AG04450 (cell line): Measurements from ENCODE around the gene NAA10. TPM values are rescaled to one million over a fixed set of nuclear protein-coding genes. Genes with fewer than 3 reads are reported as not detected.

Experiments
- CTCF ChIA-PET: fragments of 300-600, 350-600 bp; formaldehyde crosslinking; extraction: SDS; loops from one replicate; lab custom pipeline; 2022; ENCODE audit warnings: antibody characterized with exemption, inconsistent platforms; lab: Charles Lee
- POLR2A ChIA-PET: fragments of 350-600 bp; formaldehyde crosslinking; extraction: SDS; loops from one replicate; lab custom pipeline; 2021; ENCODE audit warnings: antibody characterized with exemption, inconsistent platforms; lab: Yijun Ruan, JAX
- DNase-seq: peaks from one replicate; pipeline ENCODE4 v3.0.0-alpha.2; 2011; ENCODE audit warnings: low read depth, low spot score
- H3K27ac ChIP-seq: one replicate; pipeline ENCODE4 v1.5.1; 2012; ENCODE audit warnings: low read depth, low read length, control low read depth
- H3K27me3 ChIP-seq: one replicate; pipeline ENCODE4 v1.6.0; 2012; ENCODE audit warnings: low read length; ENCODE audit not compliant: control insufficient read depth, insufficient read depth
- H3K4me3 ChIP-seq: 2 replicates; pipeline ENCODE4 v1.5.1; 2011; ENCODE audit warnings: mild to moderate bottlenecking, low read depth, low read length, control low read depth
- H3K9me3 ChIP-seq: 2 replicates; pipeline ENCODE4 v1.5.1; 2012; ENCODE audit warnings: low read length; ENCODE audit not compliant: control insufficient read depth, insufficient read depth
- polyA plus RNA-seq: library from polyadenylated mRNA; depleted of rRNA; stranded (reverse); fragments of >200 nt; gene quantifications from 2 replicates; pipeline ENCODE4 v1.2.3, GENCODE V29; 2011
- TF ChIP-seq, protein P1 (sequence below): IDR thresholded peaks from 2 replicates; pipeline ENCODE4 v1.5.1; 2011; ENCODE audit warnings: low read depth, low read length, control low read depth, inconsistent platforms

NAA10 gene
- polyA plus RNA-seq, 1 experiment = 42.9 TPM

DNA sequence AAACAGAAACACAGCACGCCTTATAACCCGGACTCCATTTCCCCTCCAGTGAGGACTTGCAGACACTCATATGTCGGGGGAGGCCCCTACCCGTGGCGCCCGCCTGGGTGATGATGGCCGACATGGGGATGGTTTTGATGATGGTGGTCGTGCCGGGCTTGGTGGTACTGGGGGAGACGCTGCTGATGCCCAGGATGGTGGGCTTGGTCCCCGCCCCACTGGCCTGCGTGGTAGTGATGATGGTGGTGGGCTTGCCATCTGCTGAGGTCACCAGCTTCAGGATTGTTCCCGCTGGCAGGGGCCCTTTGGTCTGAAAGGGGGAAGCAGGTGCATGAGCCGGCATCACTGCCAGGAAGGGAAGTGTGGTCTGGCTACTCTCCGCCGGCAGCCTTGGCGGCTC lies 22.4 kb upstream of the NAA10 start:
- ChIA-PET CTCF (no interaction called here), POLR2A (no interaction called here)
- H3K27me3 ChIP-seq = no peaks in the 10 kb centered on the region

DNA sequence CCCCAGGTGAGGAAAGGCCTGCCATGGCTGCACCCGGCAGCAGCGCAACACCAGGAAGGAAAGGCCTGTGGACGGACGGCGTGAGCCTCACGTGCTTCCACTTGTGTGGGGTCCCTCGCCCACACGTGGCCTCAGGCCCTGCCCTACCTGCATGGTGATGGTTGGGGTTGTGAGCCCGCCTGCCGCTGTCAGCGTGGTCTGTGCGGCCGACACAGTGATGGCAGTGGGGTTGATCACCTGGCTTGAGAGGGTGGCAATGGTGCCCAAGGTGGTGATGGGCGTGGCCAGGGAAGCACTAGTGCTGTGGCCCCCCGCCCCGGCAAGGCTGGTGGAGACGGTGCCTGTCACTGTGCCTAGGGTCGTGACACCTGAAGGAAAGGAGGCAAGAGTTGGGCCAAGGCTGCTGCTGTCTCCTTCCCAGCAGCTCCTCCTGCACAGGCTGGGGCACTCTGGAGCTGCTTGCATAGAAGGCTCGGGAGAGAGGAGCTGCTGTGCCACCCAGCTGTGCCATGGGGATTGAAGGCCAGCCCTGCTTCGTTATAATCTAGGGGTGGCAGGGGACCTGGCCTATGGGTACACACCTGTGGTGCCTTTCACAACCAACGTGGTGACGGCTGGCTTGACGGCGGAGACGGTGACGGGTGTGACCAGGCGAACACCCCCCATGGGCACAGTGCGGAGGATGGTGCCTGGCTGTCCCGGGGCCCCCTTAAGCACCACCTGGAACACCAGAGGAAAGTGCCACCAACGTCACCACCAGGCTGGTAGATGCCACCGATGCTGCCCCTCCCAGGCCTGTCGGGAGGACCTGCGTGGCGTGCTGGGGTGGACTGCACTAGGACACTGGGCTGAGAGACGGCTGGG lies 21.4 kb upstream of the NAA10 start:
- TF ChIP-seq, protein P1, sequence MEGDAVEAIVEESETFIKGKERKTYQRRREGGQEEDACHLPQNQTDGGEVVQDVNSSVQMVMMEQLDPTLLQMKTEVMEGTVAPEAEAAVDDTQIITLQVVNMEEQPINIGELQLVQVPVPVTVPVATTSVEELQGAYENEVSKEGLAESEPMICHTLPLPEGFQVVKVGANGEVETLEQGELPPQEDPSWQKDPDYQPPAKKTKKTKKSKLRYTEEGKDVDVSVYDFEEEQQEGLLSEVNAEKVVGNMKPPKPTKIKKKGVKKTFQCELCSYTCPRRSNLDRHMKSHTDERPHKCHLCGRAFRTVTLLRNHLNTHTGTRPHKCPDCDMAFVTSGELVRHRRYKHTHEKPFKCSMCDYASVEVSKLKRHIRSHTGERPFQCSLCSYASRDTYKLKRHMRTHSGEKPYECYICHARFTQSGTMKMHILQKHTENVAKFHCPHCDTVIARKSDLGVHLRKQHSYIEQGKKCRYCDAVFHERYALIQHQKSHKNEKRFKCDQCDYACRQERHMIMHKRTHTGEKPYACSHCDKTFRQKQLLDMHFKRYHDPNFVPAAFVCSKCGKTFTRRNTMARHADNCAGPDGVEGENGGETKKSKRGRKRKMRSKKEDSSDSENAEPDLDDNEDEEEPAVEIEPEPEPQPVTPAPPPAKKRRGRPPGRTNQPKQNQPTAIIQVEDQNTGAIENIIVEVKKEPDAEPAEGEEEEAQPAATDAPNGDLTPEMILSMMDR = no peak
- ChIA-PET POLR2A (no interaction called here), CTCF (no interaction called here)
- Histone ChIP-seq H3K27me3 (no peaks in the 10 kb centered on the region), H3K4me3 (no peak overlapping the region), H3K9me3 (no peaks in the 10 kb centered on the region), H3K27ac (no peak overlapping the region)
- DNase-seq = no peak

More for the DNA sequence above, 22.4 kb upstream of the NAA10 start:
- Histone ChIP-seq H3K27ac (no peak overlapping the region), H3K9me3 (no peaks in the 10 kb centered on the region), H3K4me3 (no peak overlapping the region)
- TF ChIP-seq, protein P1 = no peak
- no peak for DNase-seq

DNA sequence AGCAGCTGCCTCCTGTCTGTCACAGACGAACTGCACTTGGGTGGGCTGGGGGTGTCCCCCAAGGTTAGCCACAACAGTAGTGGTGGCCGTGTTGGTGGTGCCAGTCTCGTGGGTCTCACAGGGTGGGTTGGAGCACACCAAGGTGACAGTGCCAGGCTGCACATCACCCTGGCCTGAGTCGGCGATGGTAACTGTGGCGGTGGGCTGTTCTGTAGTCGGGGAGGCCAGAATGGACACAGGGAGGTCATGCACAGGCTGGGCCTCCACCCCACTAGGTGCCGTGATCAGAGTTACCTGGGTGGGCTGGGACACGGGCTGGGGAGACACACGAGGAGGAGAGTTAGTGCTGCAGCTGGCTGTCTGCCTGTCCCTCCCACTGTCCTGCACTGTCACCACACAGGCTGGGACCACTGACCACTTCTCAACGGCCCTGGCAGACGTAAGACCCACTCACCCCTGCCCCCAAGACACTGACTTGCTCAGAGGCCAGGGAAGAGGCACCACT lies 20.4 kb upstream of the NAA10 start:
- DNase-seq = no peak
- POLR2A ChIA-PET = no interaction called here
- no peak overlapping the region for H3K27ac ChIP-seq
- H3K9me3 ChIP-seq = no peaks in the 10 kb centered on the region
- no peaks in the 10 kb centered on the region for H3K27me3 ChIP-seq
- H3K4me3 ChIP-seq = no peak overlapping the region
- TF ChIP-seq, protein P1 = no peak
- CTCF ChIA-PET = interaction anchor here (0.7 kb wide), 1 partner anchor 1011 kb away, joined by 5 read pairs; no protein-coding TSS in a partner anchor

DNA sequence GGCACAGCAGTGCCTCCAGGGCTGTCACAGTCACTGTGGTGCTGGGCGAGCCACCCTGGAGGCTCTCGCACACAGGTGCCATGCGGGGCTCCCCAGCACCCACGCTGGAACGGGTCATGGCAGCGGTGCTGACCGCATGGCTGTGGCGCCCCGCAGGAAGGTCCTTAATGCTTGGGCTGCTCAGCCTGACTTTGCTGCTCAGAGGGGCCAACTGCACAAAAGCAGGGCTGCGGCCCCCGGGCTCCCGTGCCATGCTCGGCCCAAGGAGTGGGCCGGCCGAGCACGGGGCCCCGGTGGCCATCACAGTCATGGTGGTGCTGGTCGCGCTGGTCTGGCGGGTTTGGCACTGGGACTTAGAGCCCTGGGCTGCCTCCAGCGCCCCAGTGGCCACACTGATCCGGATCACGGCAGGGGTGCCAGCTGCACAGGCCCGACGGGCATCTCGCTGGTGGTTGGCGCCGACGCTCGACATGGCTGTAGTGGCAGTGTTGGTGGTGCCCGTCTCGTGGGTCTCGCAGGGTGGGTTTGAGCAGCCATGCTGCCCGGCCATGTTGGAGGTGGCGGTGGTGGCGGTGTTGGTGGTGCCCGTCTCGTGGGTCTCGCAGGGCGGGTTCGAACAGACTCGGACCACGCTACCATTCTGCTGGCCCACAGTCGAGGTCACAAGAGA lies 19.9 kb upstream of the NAA10 start:
- DNase-seq = no peak
- Histone ChIP-seq H3K27me3 (no peaks in the 10 kb centered on the region), H3K9me3 (no peaks in the 10 kb centered on the region; the same call in 1 of the 2 replicates), H3K4me3 (no peak overlapping the region), H3K27ac (no peak overlapping the region)
- ChIA-PET POLR2A (no interaction called here), CTCF (interaction anchor here (0.7 kb wide), 1 partner anchor 1010 kb away, joined by 5 read pairs; no protein-coding TSS in a partner anchor)
- TF ChIP-seq, protein P1 = no peak
